Measurements from ENCODE around the gene KRT5. TPM values are rescaled to one million over a fixed set of nuclear protein-coding genes. Genes with fewer than 3 reads are reported as not detected.

KRT5 gene
- 0.26 to 0.79 TPM (median 0.62 TPM) in 5 replicates for total RNA-seq (2022; extraction: Qiagen RNA extraction)

GRCh38 chr12:52519826-52520662 lies at the start of gene KRT5:
TSS of gene KRT5 (minus strand) at chr12:52520394. CDS start at chr12:52520296, 98 bp downstream.

GRCh38 chr12:52552681-52553195 lies 32.5 kb upstream of the KRT5 start, which contains the start of gene KRT71:
TSS of gene KRT71 (minus strand) at chr12:52553145. CDS start at chr12:52553077, 68 bp downstream.

GRCh38 chr12:52493172-52493571 lies 27.0 kb downstream of the KRT5 start, which contains the start of gene KRT6A:
TSS of gene KRT6A (minus strand) at chr12:52493257. CDS start at chr12:52493188, 69 bp downstream.

GRCh38 chr12:52473768-52474167 lies 46.4 kb downstream of the KRT5 start, which contains the start of gene KRT6C:
TSS of gene KRT6C (minus strand) at chr12:52473805. CDS start at chr12:52473737, 68 bp downstream.

Other genes starting within 250 kb of the KRT5 start
- gene KRT86, start 245.7 kb downstream of the KRT5 start, total RNA-seq (2022; extraction: Qiagen RNA extraction): 23.1 to 49.2 TPM (median 47.0 TPM) in 5 replicates
- gene KRT81, start 228.9 kb downstream of the KRT5 start, total RNA-seq (2022; extraction: Qiagen RNA extraction): 3,076 to 4,171 TPM (median 4,026 TPM) in 5 replicates
- gene KRT83, start 199.0 kb downstream of the KRT5 start, total RNA-seq (2022; extraction: Qiagen RNA extraction): 2.4 to 6.6 TPM (median 6.0 TPM) in 5 replicates
- gene KRT85, start 152.9 kb downstream of the KRT5 start, total RNA-seq (2022; extraction: Qiagen RNA extraction): 0.06 to 0.08 TPM (median 0.07 TPM) in 4 of 5 replicates, not detected in the other
- not detected in 5 replicates for gene KRT84, start 134.7 kb downstream of the KRT5 start, total RNA-seq (2022; extraction: Qiagen RNA extraction)
- gene KRT82, start 114.1 kb downstream of the KRT5 start, total RNA-seq (2022; extraction: Qiagen RNA extraction): not detected in 5 replicates
- 0.07 to 0.14 TPM (median 0.10 TPM) in 4 of 5 replicates, not detected in the other for gene KRT75, start 86.0 kb downstream of the KRT5 start, total RNA-seq (2022; extraction: Qiagen RNA extraction)
- 0.07 TPM in 1 of 5 replicates, not detected in the others for gene KRT6B, start 68.2 kb downstream of the KRT5 start, total RNA-seq (2022; extraction: Qiagen RNA extraction)
- gene KRT6C, start 46.6 kb downstream of the KRT5 start, total RNA-seq (2022; extraction: Qiagen RNA extraction): not detected in 5 replicates
- gene KRT6A, start 27.1 kb downstream of the KRT5 start, total RNA-seq (2022; extraction: Qiagen RNA extraction): 8.1 to 10.8 TPM (median 8.4 TPM) in 5 replicates
- gene KRT71, start 32.8 kb upstream of the KRT5 start, total RNA-seq (2022; extraction: Qiagen RNA extraction): not detected in 5 replicates
- not detected in 5 replicates for gene KRT74, start 53.4 kb upstream of the KRT5 start, total RNA-seq (2022; extraction: Qiagen RNA extraction)
- not detected in 5 replicates for gene KRT72, start 81.1 kb upstream of the KRT5 start, total RNA-seq (2022; extraction: Qiagen RNA extraction)
- 0.06 TPM in 1 of 5 replicates, not detected in the others for gene KRT73, start 98.2 kb upstream of the KRT5 start, total RNA-seq (2022; extraction: Qiagen RNA extraction)
- gene KRT2, start 131.8 kb upstream of the KRT5 start, total RNA-seq (2022; extraction: Qiagen RNA extraction): not detected in 5 replicates
- not detected in 5 replicates for gene KRT1, start 160.0 kb upstream of the KRT5 start, total RNA-seq (2022; extraction: Qiagen RNA extraction)
- not detected in 5 replicates for gene KRT77, start 183.1 kb upstream of the KRT5 start, total RNA-seq (2022; extraction: Qiagen RNA extraction)

Measured in A549 treated with Mapracorat at 1 μM for 4 hours (cell line).